Testis (tissue), 2 donors: ENCODE measurements around the gene EFNA5.

Source experiments
- POLR2A ChIP-seq: fragments of 450-650 bp; IDR thresholded peaks from one replicate; pipeline ENCODE4 v1.6.1; 2017; ENCODE audit warnings: antibody characterized with exemption, mild to moderate bottlenecking, moderate library complexity
- TF ChIP-seq, protein P1 (sequence below), 3 experiments: fragments of 450-650 bp in 2 of 3; fragments of 200-600 bp in 1 of 3; sonication (generic) in 1 of 3; IDR thresholded peaks; one replicate each; pipeline ENCODE4 v1.5.1; 2016 to 2019; ENCODE audit warnings: antibody characterized with exemption in 3 of 3, mild to moderate bottlenecking in 2 of 3, moderate library complexity in 1 of 3

DNA sequence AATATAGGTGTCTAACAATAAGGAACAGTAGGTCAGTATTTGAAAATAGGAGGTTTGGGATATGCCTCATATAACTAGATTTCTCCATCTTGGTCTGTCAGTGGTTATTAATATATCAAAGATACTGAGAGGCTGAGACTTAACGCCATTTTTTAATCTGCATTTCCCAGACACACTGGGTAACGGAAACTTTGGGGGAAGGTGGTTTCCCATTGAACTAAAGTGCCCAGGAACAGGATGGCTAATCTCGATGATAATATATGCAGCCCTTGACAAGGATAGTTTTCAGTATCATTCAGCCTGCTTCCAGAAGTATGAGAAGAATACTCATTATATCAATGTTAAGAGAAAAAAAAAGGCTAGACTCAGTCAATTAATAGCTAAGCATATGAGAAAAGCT, 30.7 kb downstream of the EFNA5 start:
- TF ChIP-seq POLR2A = no peak
- TF ChIP-seq, protein P1, sequence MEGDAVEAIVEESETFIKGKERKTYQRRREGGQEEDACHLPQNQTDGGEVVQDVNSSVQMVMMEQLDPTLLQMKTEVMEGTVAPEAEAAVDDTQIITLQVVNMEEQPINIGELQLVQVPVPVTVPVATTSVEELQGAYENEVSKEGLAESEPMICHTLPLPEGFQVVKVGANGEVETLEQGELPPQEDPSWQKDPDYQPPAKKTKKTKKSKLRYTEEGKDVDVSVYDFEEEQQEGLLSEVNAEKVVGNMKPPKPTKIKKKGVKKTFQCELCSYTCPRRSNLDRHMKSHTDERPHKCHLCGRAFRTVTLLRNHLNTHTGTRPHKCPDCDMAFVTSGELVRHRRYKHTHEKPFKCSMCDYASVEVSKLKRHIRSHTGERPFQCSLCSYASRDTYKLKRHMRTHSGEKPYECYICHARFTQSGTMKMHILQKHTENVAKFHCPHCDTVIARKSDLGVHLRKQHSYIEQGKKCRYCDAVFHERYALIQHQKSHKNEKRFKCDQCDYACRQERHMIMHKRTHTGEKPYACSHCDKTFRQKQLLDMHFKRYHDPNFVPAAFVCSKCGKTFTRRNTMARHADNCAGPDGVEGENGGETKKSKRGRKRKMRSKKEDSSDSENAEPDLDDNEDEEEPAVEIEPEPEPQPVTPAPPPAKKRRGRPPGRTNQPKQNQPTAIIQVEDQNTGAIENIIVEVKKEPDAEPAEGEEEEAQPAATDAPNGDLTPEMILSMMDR (IDR thresholded peaks at IDR 0.05) = no peak
